OCI-LY3 (cell line): ENCODE measurements around the gene TJP1.

Experiments
- EZH2phosphoT487 ChIP-seq: fragments of 200-600 bp; shearing (Covaris generic); IDR thresholded peaks from 2 replicates; pipeline ENCODE4 v1.6.1; 2018; ENCODE audit warnings: antibody characterized with exemption, mixed run types, low read depth
- TF ChIP-seq, protein P1 (sequence below): fragments of 200-600, 300-600 bp; sonication (generic); IDR thresholded peaks from 2 replicates; pipeline ENCODE4 v1.5.1; 2014; ENCODE audit warnings: antibody characterized with exemption, low read length, low read depth

DNA sequence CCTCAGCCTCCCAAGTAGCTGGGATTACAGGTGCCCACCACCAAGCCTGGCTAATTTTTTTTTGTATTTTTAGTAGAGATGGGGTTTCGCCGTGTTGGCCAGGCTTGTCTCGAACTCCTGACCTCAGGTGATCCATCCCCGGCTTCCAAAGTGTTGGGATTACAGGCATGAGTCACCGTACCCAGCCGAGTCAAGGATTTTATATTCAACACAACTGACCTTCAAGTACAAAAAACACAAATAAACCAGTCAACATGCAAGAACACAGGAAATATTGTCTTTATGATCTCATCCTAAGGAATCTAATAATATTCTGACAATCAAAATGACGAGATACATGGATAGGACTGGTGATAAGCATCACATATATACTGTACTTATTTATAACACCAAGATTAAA, 37.9 kb downstream of the TJP1 start:
- TF ChIP-seq, protein P1, sequence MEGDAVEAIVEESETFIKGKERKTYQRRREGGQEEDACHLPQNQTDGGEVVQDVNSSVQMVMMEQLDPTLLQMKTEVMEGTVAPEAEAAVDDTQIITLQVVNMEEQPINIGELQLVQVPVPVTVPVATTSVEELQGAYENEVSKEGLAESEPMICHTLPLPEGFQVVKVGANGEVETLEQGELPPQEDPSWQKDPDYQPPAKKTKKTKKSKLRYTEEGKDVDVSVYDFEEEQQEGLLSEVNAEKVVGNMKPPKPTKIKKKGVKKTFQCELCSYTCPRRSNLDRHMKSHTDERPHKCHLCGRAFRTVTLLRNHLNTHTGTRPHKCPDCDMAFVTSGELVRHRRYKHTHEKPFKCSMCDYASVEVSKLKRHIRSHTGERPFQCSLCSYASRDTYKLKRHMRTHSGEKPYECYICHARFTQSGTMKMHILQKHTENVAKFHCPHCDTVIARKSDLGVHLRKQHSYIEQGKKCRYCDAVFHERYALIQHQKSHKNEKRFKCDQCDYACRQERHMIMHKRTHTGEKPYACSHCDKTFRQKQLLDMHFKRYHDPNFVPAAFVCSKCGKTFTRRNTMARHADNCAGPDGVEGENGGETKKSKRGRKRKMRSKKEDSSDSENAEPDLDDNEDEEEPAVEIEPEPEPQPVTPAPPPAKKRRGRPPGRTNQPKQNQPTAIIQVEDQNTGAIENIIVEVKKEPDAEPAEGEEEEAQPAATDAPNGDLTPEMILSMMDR = no peak
- TF ChIP-seq EZH2phosphoT487 = no peak
